HUES6 (cell line): ENCODE data around the gene FAM50B.

Source experiments
- H3K27ac ChIP-seq: 2 replicates; pipeline ENCODE4 v1.7.0; 2013; ENCODE audit warnings: low read depth, mild to moderate bottlenecking, low read length, inconsistent platforms
- H3K27me3 ChIP-seq: 2 replicates; pipeline ENCODE4 v1.6.1; 2013; ENCODE audit warnings: low read length; ENCODE audit not compliant: control insufficient read depth, insufficient read depth
- H3K36me3 ChIP-seq: 2 replicates; pipeline ENCODE4 v1.6.1; 2013; ENCODE audit warnings: low read length; ENCODE audit not compliant: control insufficient read depth, insufficient read depth
- H3K4me1 ChIP-seq: 2 replicates; pipeline ENCODE4 v1.6.1; 2013; ENCODE audit warnings: low read length; ENCODE audit not compliant: control insufficient read depth, insufficient read depth
- H3K4me3 ChIP-seq: 2 replicates; pipeline ENCODE4 v1.5.1; 2013; ENCODE audit warnings: low read depth, low read length
- H3K9ac ChIP-seq: one replicate; pipeline ENCODE4 v1.6.1; 2013; ENCODE audit warnings: mild to moderate bottlenecking, low read length
- H3K9me3 ChIP-seq: 2 replicates; pipeline ENCODE4 v1.6.1; 2013; ENCODE audit warnings: low read depth, low read length; ENCODE audit not compliant: control insufficient read depth, insufficient read depth

Gene FAM50B

GRCh38 chr6:3822747-3823445 lies 26.3 kb upstream of the FAM50B start:
- Histone ChIP-seq H3K9me3 (no peaks in the 10 kb centered on the region), H3K27me3 (no peaks in the 10 kb centered on the region), H3K4me1 (peaks cover 23% of the 10 kb centered on the region), H3K36me3 (no peaks in the 10 kb centered on the region), H3K9ac (no peak overlapping the region), H3K27ac (no peak overlapping the region), H3K4me3 (no peak overlapping the region)

DNA sequence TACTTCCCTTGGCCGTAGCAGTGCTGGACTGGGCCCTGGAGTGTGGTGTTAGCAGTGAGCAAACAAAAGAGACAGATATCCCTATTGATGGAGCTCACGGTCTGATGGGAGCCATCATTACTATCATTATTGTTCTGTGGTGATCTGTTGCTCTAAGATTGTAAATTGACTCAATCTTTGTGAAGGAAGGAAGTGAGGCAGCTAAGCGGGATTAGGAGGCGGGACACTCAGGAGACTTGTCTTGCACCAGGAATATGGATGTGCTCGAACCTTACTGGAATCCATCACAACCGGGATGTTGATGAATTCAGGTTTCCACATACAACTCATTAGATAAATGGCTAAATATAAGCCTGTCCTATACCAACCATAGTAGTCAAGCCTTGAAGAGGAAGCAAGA lies 25.5 kb upstream of the FAM50B start:
- no peaks in the 10 kb centered on the region for H3K9me3 ChIP-seq
- H3K36me3 ChIP-seq: no peaks in the 10 kb centered on the region
- H3K4me3 ChIP-seq: no peak overlapping the region
- peaks cover 23% of the 10 kb centered on the region for H3K4me1 ChIP-seq
- H3K27ac ChIP-seq: no peak overlapping the region
- H3K27me3 ChIP-seq: no peaks in the 10 kb centered on the region
- H3K9ac ChIP-seq: no peak overlapping the region

- Histone ChIP-seq H3K9ac (no peak overlapping the region), H3K27ac (no peak overlapping the region), H3K4me1 (peaks cover 21% of the 10 kb centered on the region)
Observed at GRCh38 chr6:3825331-3825831, 23.8 kb upstream of the FAM50B start.

GRCh38 chr6:3825851-3826581 lies 23.2 kb upstream of the FAM50B start:
- Histone ChIP-seq H3K4me1 (peaks cover 15% of the 10 kb centered on the region), H3K27ac (no peak overlapping the region), H3K36me3 (no peaks in the 10 kb centered on the region), H3K4me3 (no peak overlapping the region), H3K9me3 (no peaks in the 10 kb centered on the region), H3K9ac (no peak overlapping the region), H3K27me3 (no peaks in the 10 kb centered on the region)

More at GRCh38 chr6:3825331-3825831, 23.8 kb upstream of the FAM50B start:
- Histone ChIP-seq H3K27me3 (no peaks in the 10 kb centered on the region), H3K4me3 (no peak overlapping the region), H3K36me3 (no peaks in the 10 kb centered on the region), H3K9me3 (no peaks in the 10 kb centered on the region)

GRCh38 chr6:3829285-3829684 lies 19.9 kb upstream of the FAM50B start:
- no peak overlapping the region for H3K9ac ChIP-seq
- H3K27ac ChIP-seq: no peak overlapping the region
- peaks cover 8% of the 10 kb centered on the region; the same call in 1 of the 2 replicates for H3K4me1 ChIP-seq
- no peaks in the 10 kb centered on the region for H3K27me3 ChIP-seq
- no peak overlapping the region for H3K4me3 ChIP-seq
- no peaks in the 10 kb centered on the region for H3K9me3 ChIP-seq
- H3K36me3 ChIP-seq: no peaks in the 10 kb centered on the region

DNA sequence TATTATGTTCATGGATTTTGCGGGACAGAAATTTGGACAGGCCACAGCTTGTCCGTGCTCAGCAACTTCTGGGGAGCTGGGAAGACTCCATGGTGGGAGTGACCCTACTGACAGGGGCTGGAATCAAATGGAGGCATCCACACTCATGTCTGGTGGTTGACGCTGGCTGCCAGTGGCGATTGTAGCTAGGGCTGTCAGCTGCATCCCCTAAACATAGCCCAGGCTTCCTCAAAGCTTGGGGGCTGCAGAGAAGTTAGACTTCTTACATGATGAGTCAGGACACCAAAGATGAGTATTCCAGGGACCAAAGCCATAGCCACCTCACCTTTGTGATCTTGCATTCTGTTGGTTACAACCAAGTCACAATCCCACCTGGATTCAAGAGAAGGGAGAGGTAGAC lies 18.4 kb upstream of the FAM50B start:
- Histone ChIP-seq H3K9me3 (no peaks in the 10 kb centered on the region), H3K4me3 (no peak overlapping the region), H3K27me3 (no peaks in the 10 kb centered on the region), H3K36me3 (no peaks in the 10 kb centered on the region), H3K9ac (no peak overlapping the region), H3K27ac (no peak overlapping the region), H3K4me1 (no peaks in the 10 kb centered on the region; the same call in 1 of the 2 replicates)

GRCh38 chr6:3831761-3832530 lies 17.2 kb upstream of the FAM50B start:
- Histone ChIP-seq H3K9ac (no peak overlapping the region), H3K9me3 (no peaks in the 10 kb centered on the region), H3K4me1 (no peaks in the 10 kb centered on the region), H3K27me3 (no peaks in the 10 kb centered on the region), H3K27ac (no peak overlapping the region), H3K36me3 (no peaks in the 10 kb centered on the region), H3K4me3 (no peak overlapping the region)

GRCh38 chr6:3835055-3835731 lies 14.0 kb upstream of the FAM50B start:
- H3K4me1 ChIP-seq: no peaks in the 10 kb centered on the region
- H3K27me3 ChIP-seq: no peaks in the 10 kb centered on the region
- H3K4me3 ChIP-seq: no peak overlapping the region
- H3K9me3 ChIP-seq: no peaks in the 10 kb centered on the region
- H3K36me3 ChIP-seq: no peaks in the 10 kb centered on the region
- H3K9ac ChIP-seq: no peak overlapping the region
- no peak overlapping the region for H3K27ac ChIP-seq

DNA sequence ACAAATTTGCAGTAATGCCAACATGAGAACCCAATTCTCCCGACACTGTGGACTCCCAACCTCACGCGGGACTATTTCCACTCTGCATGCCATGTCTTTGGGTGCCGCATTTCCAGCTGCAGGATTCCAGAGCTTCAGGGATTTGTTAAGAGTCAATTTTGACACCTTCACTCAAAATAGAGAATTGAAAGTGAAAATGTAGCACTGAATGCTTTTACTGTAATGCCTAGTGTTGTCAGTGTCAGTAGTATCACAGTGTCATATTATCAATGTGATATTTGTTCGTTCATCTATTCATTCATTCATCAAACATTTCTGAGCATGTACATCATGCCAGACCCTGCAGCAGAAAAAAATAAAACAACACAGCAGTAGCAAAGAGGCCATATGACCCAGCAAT lies 13.4 kb upstream of the FAM50B start:
- Histone ChIP-seq H3K27me3 (no peaks in the 10 kb centered on the region), H3K36me3 (no peaks in the 10 kb centered on the region), H3K9ac (no peak overlapping the region), H3K4me1 (no peaks in the 10 kb centered on the region), H3K27ac (no peak overlapping the region), H3K4me3 (no peak overlapping the region), H3K9me3 (no peaks in the 10 kb centered on the region)

GRCh38 chr6:3836566-3836965 lies 12.6 kb upstream of the FAM50B start:
- H3K9me3 ChIP-seq: no peaks in the 10 kb centered on the region
- no peak overlapping the region for H3K4me3 ChIP-seq
- H3K4me1 ChIP-seq: no peaks in the 10 kb centered on the region
- H3K27me3 ChIP-seq: no peaks in the 10 kb centered on the region
- H3K36me3 ChIP-seq: no peaks in the 10 kb centered on the region
- no peak overlapping the region for H3K9ac ChIP-seq
- no peak overlapping the region for H3K27ac ChIP-seq
